Upper lobe of left lung (tissue), 6 donors: ENCODE measurements around the gene TPRG1. TPM values are rescaled to one million over a fixed set of nuclear protein-coding genes. Genes with fewer than 3 reads are reported as not detected.
A peak's percentile ranks its signal among the peaks of the same experiment; 100 is the strongest.
"Not testable (repeated sequence)": the region's sequence is repeated elsewhere in the genome, so short reads cannot be mapped to it uniquely, and the experiment has no call there.

Experiments used
- ATAC-seq, 2 donors: fragments of 200-7000 bp; cut with Tn5 transposase; one replicate each; pipeline ENCODE4 v1.9.1; 2022; ENCODE audit warnings: mild to moderate bottlenecking in 2 of 2, moderate library complexity in 2 of 2; ENCODE audit not compliant: low FRiP score in 2 of 2
- DNase-seq, 2 donors: peaks; one replicate each; pipeline ENCODE4 v3.0.0-alpha.2; 2019 to 2020
- H3K27ac ChIP-seq, 4 donors: fragments of 200-600 bp; sonication (generic); one replicate each; pipeline ENCODE4 v1.5.1; 2016 to 2019
- H3K27me3 ChIP-seq, 4 donors: fragments of 200-600 bp; sonication (generic); one replicate each; pipeline ENCODE4 v1.5.1; 2017 to 2019
- H3K36me3 ChIP-seq, 4 donors: fragments of 200-600 bp; sonication (generic); one replicate each; pipeline ENCODE4 v1.5.1; 2016 to 2019
- H3K4me1 ChIP-seq, 4 donors: fragments of 200-600 bp; sonication (generic); one replicate each; pipeline ENCODE4 v1.5.1; 2018 to 2019
- H3K4me3 ChIP-seq, 4 donors: fragments of 200-600 bp; sonication (generic); one replicate each; pipeline ENCODE4 v1.5.1; 2017 to 2019; ENCODE audit warnings: mild to moderate bottlenecking in 2 of 4, moderate library complexity in 1 of 4
- H3K9me3 ChIP-seq, 4 donors: fragments of 200-600 bp; sonication (generic); one replicate each; pipeline ENCODE4 v1.5.1; 2018 to 2019
- CTCF ChIP-seq, 6 experiments: fragments of 450-650 bp in 4 of 6; fragments of 200-600 bp in 2 of 6; sonication (generic) in 2 of 6; IDR thresholded peaks; one replicate each; pipeline ENCODE4 v1.5.1; 2016 to 2019; ENCODE audit warnings: antibody characterized with exemption in 6 of 6
- EP300 ChIP-seq, 4 donors: sonication (generic); formaldehyde crosslinking; IDR thresholded peaks; one replicate each; pipeline ENCODE4 v1.5.1; 2017; ENCODE audit warnings: antibody characterized with exemption in 4 of 4, control low read depth in 2 of 4
- POLR2A ChIP-seq, 4 donors: fragments of 450-650 bp; IDR thresholded peaks; one replicate each; pipeline ENCODE4 v1.5.1; 2016 to 2017; ENCODE audit warnings: antibody characterized with exemption in 4 of 4, mild to moderate bottlenecking in 2 of 4
- POLR2AphosphoS5 ChIP-seq, 2 donors: sonication (generic); formaldehyde crosslinking; IDR thresholded peaks; one replicate each; pipeline ENCODE4 v1.5.1; 2017; ENCODE audit warnings: antibody characterized with exemption in 2 of 2
- WGBS, 2 donors: methylation state at CpG; one replicate each; pipeline ENCODE4 v1.1.5; 2017 to 2018; 5-methylcytosine and 5-hydroxymethylcytosine counted together
- total RNA-seq, 6 donors: library from RNA; depleted of rRNA in 4 of 6; stranded (reverse); fragments of >200 nt in 4 of 6; gene quantifications; one replicate each; pipeline versions ENCODE4 v1.1.0 to v1.2.1, GENCODE V29; 2016 to 2021
- donor health status: DM: no; HTN: no; CAD: no; lungs with moderate emphysema.
- donor health status: DM: no; HTN: yes; CAD: no; lungs with severe emphysema.

TPRG1 gene
- total RNA-seq, 6 donors from 2014 or later, result 12.8 to 76.5 (median 25.9) TPM

- Histone ChIP-seq H3K9me3 (no peaks in the 10 kb centered on the region), H3K4me1 (peaks cover 3 to 7% (median 5%) of the 10 kb centered on the region in 4 donors), H3K4me3 (no peak overlapping the region), H3K27ac (peak overlapping the region in 3 of 4 donors; percentile 35 to 45 (median 37)), H3K27me3 (no peaks in the 10 kb centered on the region), H3K36me3 (no peaks in the 10 kb centered on the region)
- 17 to 39% methylated on average over 5 of the region's 5 CpGs for WGBS, 2 donors
- DNase-seq, result peak in 1 of 2 donors; percentile 81
- TF ChIP-seq CTCF (IDR thresholded peaks at IDR 0.05) (no peak), POLR2A (IDR thresholded peaks at IDR 0.05) (no peak), EP300 (IDR thresholded peaks at IDR 0.05) (peak in 1 of 4 donors; percentile 75), POLR2AphosphoS5 (IDR thresholded peaks at IDR 0.05) (peak; percentile 27 to 67)
- peak; percentile 74 to 93 for ATAC-seq
Measured at GRCh38 chr3:189324538-189325138, 152.9 kb downstream of the TPRG1 start.

GRCh38 chr3:189325454-189325853 is 153.7 kb downstream of the TPRG1 start:
- ATAC-seq (no peak), DNase-seq (no peak)
- Histone ChIP-seq H3K27me3 (no peaks in the 10 kb centered on the region), H3K4me1 (peaks cover 3 to 7% (median 5%) of the 10 kb centered on the region in 4 donors), H3K27ac (peak overlapping the region in 3 of 4 donors; percentile 35 to 45 (median 37)), H3K4me3 (no peak overlapping the region), H3K36me3 (no peaks in the 10 kb centered on the region), H3K9me3 (no peaks in the 10 kb centered on the region)
- 68% methylated on average over 3 of the region's 3 CpGs for WGBS, 2 donors
- TF ChIP-seq EP300 (IDR thresholded peaks at IDR 0.05), result no peak

GRCh38 chr3:189329630-189330029 is 157.9 kb downstream of the TPRG1 start:
- H3K4me3 ChIP-seq, H3K36me3 ChIP-seq, ATAC-seq, DNase-seq, H3K9me3 ChIP-seq, H3K27ac ChIP-seq, H3K4me1 ChIP-seq, H3K27me3 ChIP-seq: not testable (repeated sequence)
- WGBS, 2 donors, result 97 to 98% methylated on average over 3 to 4 of the region's 4 CpGs

- 83 to 93% methylated on average over 4 of the region's 4 CpGs for WGBS, 2 donors
- no peaks in the 10 kb centered on the region for H3K27me3 ChIP-seq
- ATAC-seq, result no peak
- no peaks in the 10 kb centered on the region for H3K36me3 ChIP-seq
- TF ChIP-seq POLR2A (IDR thresholded peaks at IDR 0.05) (no peak), EP300 (IDR thresholded peaks at IDR 0.05) (no peak), CTCF (IDR thresholded peaks at IDR 0.05) (no peak), POLR2AphosphoS5 (IDR thresholded peaks at IDR 0.05) (no peak)
- H3K4me3 ChIP-seq, result no peak overlapping the region
- peaks cover 0 to 4% (median 1%) of the 10 kb centered on the region in 4 donors for H3K4me1 ChIP-seq
- no peak for DNase-seq
- H3K9me3 ChIP-seq, result no peaks in the 10 kb centered on the region
- no peak overlapping the region for H3K27ac ChIP-seq
Measured at GRCh38 chr3:189330066-189330465, 158.3 kb downstream of the TPRG1 start.

DNA sequence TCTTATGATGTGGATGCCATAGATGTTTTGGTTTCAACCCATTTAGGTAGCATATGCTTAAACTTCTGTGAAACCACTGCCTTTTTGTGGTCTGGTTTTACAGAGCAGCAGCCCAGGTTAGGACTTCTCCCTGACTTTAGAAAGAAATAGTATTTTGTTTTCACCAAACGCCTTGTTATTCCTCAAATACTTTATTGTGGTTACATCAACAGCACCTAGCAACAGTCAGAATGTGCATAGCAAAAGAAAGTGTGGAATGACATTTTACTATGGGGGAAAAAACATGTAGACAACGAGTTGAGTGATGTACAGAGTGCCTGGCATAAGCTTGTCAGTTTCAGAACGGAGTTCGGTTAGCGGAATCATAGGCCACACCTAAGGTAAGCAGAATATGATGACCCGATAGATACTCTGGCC is 159.2 kb downstream of the TPRG1 start:
- WGBS, 2 donors, result 66 to 67% methylated on average over 6 of the region's 6 CpGs
- no peak for ATAC-seq
- no peak overlapping the region for H3K27ac ChIP-seq
- no peaks in the 10 kb centered on the region for H3K36me3 ChIP-seq
- no peak for DNase-seq
- no peaks in the 10 kb centered on the region for H3K4me1 ChIP-seq
- no peak for TF ChIP-seq POLR2A (IDR thresholded peaks at IDR 0.05)
- TF ChIP-seq CTCF (IDR thresholded peaks at IDR 0.05), result no peak
- no peak overlapping the region for H3K4me3 ChIP-seq
- H3K27me3 ChIP-seq, result no peaks in the 10 kb centered on the region
- H3K9me3 ChIP-seq, result no peaks in the 10 kb centered on the region
